AG04450 (cell line): Measurements from ENCODE around the gene PITHD1. TPM values are rescaled to one million over a fixed set of nuclear protein-coding genes. Genes with fewer than 3 reads are reported as not detected.
"Not testable (repeated sequence)": the region's sequence is repeated elsewhere in the genome, so short reads cannot be mapped to it uniquely, and the experiment has no call there.

ENCODE experiments used
- CTCF ChIA-PET: fragments of 300-600, 350-600 bp; formaldehyde crosslinking; extraction: SDS; loops from one replicate; lab custom pipeline; 2022; ENCODE audit warnings: antibody characterized with exemption, inconsistent platforms; lab: Charles Lee
- POLR2A ChIA-PET: fragments of 350-600 bp; formaldehyde crosslinking; extraction: SDS; loops from one replicate; lab custom pipeline; 2021; ENCODE audit warnings: antibody characterized with exemption, inconsistent platforms; lab: Yijun Ruan, JAX
- DNase-seq: peaks from one replicate; pipeline ENCODE4 v3.0.0-alpha.2; 2011; ENCODE audit warnings: low read depth, low spot score
- H3K27ac ChIP-seq: one replicate; pipeline ENCODE4 v1.5.1; 2012; ENCODE audit warnings: low read depth, low read length, control low read depth
- H3K27me3 ChIP-seq: one replicate; pipeline ENCODE4 v1.6.0; 2012; ENCODE audit warnings: low read length; ENCODE audit not compliant: control insufficient read depth, insufficient read depth
- H3K4me3 ChIP-seq: 2 replicates; pipeline ENCODE4 v1.5.1; 2011; ENCODE audit warnings: mild to moderate bottlenecking, low read depth, low read length, control low read depth
- H3K9me3 ChIP-seq: 2 replicates; pipeline ENCODE4 v1.5.1; 2012; ENCODE audit warnings: low read length; ENCODE audit not compliant: control insufficient read depth, insufficient read depth
- polyA plus RNA-seq: library from polyadenylated mRNA; depleted of rRNA; stranded (reverse); fragments of >200 nt; gene quantifications from 2 replicates; pipeline ENCODE4 v1.2.3, GENCODE V29; 2011
- TF ChIP-seq, protein P1 (sequence below): IDR thresholded peaks from 2 replicates; pipeline ENCODE4 v1.5.1; 2011; ENCODE audit warnings: low read depth, low read length, control low read depth, inconsistent platforms

Gene PITHD1
- polyA plus RNA-seq, 1 experiment = 41.1 TPM

DNA sequence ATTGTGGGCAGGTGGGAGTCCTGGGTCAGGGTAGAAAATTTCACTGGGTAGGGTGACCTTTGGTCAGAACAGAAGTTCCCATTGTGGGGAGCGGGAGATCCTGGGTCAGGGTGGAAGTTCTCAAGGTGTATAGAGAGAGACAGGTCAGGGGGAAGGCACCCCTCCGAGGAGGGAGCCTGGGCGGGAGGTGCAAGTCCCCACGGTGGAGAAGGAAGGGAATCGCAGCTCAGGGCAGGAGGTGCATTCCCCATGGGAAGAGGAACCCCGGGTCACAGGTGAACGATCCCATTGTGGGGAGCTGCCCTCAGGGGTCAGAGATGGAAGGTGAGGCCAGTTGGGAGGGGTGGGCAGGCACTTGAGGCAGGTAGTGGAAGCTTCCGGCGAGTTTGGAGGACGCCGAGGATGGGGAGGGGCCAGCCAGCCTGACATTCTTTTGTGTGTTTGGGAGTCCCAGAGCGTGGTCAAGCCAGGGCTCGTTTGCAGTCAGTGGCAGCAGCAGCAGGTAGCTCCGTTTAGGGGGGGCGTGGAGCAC is 13.4 kb downstream of the PITHD1 start:
- DNase-seq = no peak

DNA sequence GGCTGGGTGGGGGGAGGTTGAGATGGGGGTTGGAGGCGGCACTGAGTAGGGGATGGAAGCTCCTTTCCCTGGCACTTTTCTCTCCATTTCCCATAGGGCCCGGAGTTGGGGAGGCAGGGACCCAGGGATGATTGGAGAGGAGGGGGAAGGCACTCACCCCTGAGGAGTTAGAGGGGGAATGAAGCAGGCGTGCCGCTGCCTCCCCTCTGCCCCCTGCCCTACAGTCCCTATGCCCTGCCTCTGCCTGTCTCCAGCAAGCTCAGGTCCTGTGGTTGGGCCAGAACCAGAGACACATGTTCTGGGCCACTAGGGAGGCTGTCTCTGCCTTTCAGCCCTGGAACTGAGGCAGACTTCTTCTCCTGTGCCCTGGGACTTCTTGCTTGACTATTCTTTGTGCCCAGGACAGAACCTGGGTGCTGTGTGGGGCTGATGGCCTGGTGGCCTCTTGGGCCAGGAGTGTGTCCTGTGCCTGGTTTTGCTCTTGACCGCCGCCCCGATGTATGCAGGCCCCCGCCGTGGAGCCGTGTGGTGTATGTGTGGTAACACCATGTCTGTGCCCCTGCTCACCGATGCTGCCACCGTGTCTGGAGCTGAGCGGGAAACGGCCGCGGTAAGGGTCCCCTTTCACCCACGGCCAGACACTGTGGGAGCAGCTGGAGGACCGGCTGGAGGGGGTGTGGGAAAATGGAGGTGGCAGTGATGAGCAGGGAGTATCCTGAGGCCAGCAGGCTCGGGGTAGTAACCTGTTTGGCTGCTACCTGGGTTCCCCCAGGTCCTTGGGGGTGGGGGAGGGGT is 14.1 kb downstream of the PITHD1 start:
- H3K4me3 ChIP-seq = peak overlapping the region; percentile 90
- TF ChIP-seq, protein P1, sequence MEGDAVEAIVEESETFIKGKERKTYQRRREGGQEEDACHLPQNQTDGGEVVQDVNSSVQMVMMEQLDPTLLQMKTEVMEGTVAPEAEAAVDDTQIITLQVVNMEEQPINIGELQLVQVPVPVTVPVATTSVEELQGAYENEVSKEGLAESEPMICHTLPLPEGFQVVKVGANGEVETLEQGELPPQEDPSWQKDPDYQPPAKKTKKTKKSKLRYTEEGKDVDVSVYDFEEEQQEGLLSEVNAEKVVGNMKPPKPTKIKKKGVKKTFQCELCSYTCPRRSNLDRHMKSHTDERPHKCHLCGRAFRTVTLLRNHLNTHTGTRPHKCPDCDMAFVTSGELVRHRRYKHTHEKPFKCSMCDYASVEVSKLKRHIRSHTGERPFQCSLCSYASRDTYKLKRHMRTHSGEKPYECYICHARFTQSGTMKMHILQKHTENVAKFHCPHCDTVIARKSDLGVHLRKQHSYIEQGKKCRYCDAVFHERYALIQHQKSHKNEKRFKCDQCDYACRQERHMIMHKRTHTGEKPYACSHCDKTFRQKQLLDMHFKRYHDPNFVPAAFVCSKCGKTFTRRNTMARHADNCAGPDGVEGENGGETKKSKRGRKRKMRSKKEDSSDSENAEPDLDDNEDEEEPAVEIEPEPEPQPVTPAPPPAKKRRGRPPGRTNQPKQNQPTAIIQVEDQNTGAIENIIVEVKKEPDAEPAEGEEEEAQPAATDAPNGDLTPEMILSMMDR = no peak
- no peak overlapping the region for H3K27ac ChIP-seq
- no peaks in the 10 kb centered on the region for H3K27me3 ChIP-seq
- ChIA-PET POLR2A (interaction anchor here (0.8 to 1.1 kb wide), 2 partner anchors 14 to 33 kb away, joined by 3 to 4 read pairs; partner anchors contain the start of genes HMGCL and PITHD1), CTCF (interaction anchor here (0.9 kb wide), 1 partner anchor 20 kb away, joined by 4 read pairs; no protein-coding TSS in a partner anchor)
- H3K9me3 ChIP-seq = no peaks in the 10 kb centered on the region; the same call in 1 of the 2 replicates
- no peak for DNase-seq

More for the DNA sequence above, 13.4 kb downstream of the PITHD1 start:
- CTCF ChIA-PET = interaction anchor here (0.9 kb wide), 1 partner anchor 20 kb away, joined by 4 read pairs; no protein-coding TSS in a partner anchor
- Histone ChIP-seq H3K27me3 (no peaks in the 10 kb centered on the region), H3K9me3 (no peaks in the 10 kb centered on the region; the same call in 1 of the 2 replicates), H3K27ac (no peak overlapping the region), H3K4me3 (peak overlapping the region; percentile 90)
- TF ChIP-seq, protein P1 = no peak
- POLR2A ChIA-PET = interaction anchor here (0.6 to 1.9 kb wide), 4 partner anchors 8 to 33 kb away, joined by 3 to 8 read pairs (median 6); partner anchors contain the start of genes HMGCL and PITHD1

DNA sequence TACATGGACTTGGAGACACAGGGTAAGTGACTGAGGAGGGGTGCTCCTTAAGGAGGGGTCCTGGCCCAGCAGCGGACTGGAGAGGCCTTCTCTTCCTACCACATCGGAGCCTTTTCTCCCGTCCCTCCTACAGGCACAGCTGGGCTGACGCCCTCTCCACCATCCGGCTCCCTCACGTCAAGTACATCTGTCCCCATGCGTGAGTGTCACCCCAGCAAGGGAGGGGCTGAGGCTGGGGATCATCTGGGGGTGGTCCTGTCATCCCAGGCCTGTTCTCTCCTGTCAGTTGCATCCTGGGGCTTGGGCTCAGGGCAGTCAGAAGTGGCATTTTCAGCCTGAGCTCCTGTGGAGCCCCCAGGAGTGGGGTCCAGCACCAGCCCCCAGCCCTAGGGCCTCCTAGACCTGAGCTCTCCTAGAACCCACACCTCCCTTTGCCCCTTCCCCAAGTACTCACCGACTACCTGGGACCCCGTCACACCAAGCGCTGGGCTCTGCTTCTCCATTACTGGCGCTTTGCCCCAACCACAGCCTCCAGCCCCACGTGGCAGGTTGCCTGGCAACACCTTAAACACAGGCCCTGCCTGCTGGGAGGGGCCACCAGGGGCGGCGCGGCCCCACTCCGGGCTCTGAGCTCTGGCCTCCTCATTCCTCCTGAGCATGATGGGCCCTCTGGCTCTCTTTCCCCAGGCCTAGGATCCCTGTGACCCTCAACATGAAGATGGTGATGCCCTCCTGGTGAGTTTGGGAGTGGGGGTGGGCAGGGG is 15.0 kb downstream of the PITHD1 start:
- peak overlapping the region; percentile 90 for H3K4me3 ChIP-seq
- ChIA-PET CTCF (no interaction called here), POLR2A (no interaction called here)
- TF ChIP-seq, protein P1 = no peak
- H3K9me3 ChIP-seq = no peaks in the 10 kb centered on the region; the same call in 1 of the 2 replicates
- no peaks in the 10 kb centered on the region for H3K27me3 ChIP-seq
- no peak overlapping the region for H3K27ac ChIP-seq
- DNase-seq = no peak

DNA sequence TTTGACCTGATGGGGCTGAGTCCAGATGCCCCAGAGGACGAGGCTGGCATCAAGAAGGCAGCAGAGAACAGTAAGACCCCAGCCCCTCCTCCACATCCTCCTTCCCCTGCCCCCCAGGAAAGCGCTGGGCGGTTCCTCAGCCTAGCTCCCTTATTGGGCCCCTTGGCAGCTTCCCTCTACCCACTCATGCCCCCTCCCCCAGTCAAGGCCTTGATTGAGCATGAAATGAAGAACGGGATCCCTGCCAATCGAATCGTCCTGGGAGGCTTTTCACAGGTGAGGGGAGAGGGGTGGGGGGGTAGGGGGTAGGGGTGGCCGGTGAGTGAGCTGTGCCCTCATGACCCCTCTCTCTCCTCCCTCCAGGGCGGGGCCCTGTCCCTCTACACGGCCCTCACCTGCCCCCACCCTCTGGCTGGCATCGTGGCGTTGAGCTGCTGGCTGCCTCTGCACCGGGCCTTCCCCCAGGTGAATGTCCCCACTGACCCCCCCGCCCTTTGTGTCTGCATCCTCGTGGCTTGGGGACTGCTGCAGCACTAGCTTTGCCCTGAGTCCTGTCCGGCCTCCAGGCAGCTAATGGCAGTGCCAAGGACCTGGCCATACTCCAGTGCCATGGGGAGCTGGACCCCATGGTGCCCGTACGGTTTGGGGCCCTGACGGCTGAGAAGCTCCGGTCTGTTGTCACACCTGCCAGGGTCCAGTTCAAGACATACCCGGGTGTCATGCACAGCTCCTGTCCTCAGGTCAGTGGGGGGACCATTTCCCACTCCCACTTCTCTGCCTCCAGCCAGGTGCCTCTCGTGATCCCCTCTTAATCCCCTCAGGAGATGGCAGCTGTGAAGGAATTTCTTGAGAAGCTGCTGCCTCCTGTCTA is 15.9 kb downstream of the PITHD1 start:
- no peaks in the 10 kb centered on the region for H3K27me3 ChIP-seq
- TF ChIP-seq, protein P1 = no peak
- H3K9me3 ChIP-seq = no peaks in the 10 kb centered on the region; the same call in 1 of the 2 replicates
- no peak overlapping the region for H3K27ac ChIP-seq
- no peak for DNase-seq
- CTCF ChIA-PET = interaction anchor here (0.9 kb wide), 1 partner anchor 16 kb away, joined by 4 read pairs; no protein-coding TSS in a partner anchor
- POLR2A ChIA-PET = no interaction called here
- H3K4me3 ChIP-seq = no peak overlapping the region

DNA sequence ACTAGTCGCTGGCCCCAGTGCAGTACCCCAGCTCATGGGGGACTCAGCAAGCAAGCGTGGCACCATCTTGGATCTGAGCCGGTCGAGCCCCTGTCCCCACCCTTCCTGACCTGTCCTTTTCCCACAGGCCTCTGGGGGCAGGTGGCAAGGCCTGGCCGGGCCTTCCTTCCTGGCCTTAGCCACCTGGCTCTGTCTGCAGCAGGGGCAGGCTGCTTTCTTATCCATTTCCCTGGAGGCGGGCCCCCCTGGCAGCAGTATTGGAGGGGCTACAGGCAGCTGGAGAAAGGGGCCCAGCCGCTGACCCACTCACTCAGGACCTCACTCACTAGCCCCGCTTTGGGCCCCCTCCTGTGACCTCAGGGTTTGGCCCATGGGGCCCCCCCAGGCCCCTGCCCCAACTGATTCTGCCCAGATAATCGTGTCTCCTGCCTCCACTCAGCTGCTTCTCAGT is 16.5 kb downstream of the PITHD1 start:
- H3K27ac ChIP-seq, DNase-seq, H3K27me3 ChIP-seq, H3K4me3 ChIP-seq, H3K9me3 ChIP-seq, POLR2A ChIA-PET: not testable (repeated sequence)
- CTCF ChIA-PET = interaction anchor here (0.9 kb wide), 1 partner anchor 15 kb away, joined by 4 read pairs; no protein-coding TSS in a partner anchor
